NCI-H1694 treated with DMSO at 0.1 percent for 48 hours (cell line): ENCODE results near the gene UGT1A7.

Experiments
- DNase-seq: peaks from one replicate; lab custom pipeline; 2025; lab: John Stamatoyannopoulos, UW

The UGT1A7 gene

GRCh38 chr2:233818639-233819621 is 137.2 kb downstream of the UGT1A7 start:
- DNase-seq = no peak

DNA sequence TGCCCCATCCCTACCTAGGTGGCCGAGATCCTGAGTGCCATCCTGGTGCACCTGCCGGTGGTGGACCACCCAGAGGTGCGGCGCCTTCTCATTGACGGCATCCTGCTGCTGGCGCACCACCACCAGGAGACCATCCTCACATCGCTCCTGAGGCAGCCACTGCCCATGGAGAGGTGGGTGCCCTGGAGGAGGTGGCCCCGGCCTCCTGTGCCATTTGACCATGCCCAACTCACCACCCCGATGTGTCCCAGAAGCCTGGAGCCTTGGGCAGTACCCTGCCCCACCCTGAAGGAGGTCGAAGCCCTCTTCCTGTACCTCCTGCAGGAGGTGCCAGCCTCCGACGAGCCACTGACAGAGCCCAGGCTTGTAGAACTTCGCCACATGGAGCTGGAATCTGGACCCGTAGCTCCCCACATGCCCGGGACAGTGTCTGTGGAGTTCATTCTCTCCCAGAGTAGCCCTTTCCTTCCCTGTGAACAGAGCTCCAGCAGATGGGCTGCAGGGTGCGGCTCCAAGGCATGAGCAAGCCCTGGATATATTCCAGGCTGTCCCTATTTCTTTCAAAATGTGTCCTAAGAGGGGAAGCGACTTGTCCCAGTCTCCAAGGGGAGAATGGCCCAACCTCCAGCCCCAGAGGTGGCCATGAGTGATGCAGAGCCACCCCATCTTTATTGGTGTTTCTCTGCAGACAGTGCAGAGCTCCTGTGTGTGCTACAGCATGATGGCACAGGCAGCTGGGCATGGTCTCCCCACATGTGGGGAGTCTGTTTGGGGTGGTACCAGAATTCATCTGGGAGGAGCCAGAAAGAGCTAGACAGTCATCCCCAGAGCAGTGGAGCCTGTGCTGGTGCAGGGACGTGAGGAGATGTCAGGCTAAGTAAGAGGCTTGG is 138.4 kb downstream of the UGT1A7 start:
- no peak for DNase-seq

- no peak for DNase-seq
Measured at GRCh38 chr2:233820774-233821105, 139.0 kb downstream of the UGT1A7 start.

DNA sequence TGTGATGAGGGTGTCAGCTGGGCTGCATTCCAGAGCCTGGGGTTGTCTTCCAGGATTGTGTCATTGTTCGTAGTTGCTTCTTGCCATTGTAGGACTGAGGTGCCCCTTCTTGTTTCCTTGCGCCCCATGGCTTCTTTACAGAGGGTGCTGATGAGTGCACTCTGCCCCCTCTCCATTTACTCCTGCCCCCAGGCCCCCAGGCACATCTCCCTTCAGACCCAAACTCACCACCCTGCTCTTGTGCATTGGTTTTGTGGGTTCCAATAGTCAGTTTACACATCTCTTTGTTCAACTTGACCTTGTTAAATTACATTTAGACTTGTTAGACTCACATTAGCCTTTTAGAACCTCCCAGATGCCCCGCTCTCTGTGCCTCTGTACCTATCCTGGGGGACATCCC is 139.5 kb downstream of the UGT1A7 start:
- no peak for DNase-seq

- no peak for DNase-seq
Measured at GRCh38 chr2:233821709-233822100, 140.0 kb downstream of the UGT1A7 start.

- DNase-seq = no peak
Measured at GRCh38 chr2:233822101-233822771, 140.5 kb downstream of the UGT1A7 start.
